Mesenchymal stem cell (in vitro differentiated cells and primary cell): ENCODE measurements around the gene CAMK2D.

Experiments used
- DNase-seq: peaks from one replicate; pipeline ENCODE4 v3.0.0-alpha.2; 2013
- H2AFZ ChIP-seq: one replicate; pipeline ENCODE4 v1.6.1; 2013; ENCODE audit warnings: low read depth, mild to moderate bottlenecking, control low read depth, inconsistent platforms, low read length, moderate library complexity
- H2AK5ac ChIP-seq: 2 replicates; pipeline ENCODE4 v1.6.1; 2013; ENCODE audit warnings: low read length, moderate library complexity, mild to moderate bottlenecking, inconsistent platforms; ENCODE audit not compliant: severe bottlenecking
- H2BK120ac ChIP-seq: one replicate; pipeline ENCODE4 v1.6.1; 2013; ENCODE audit warnings: low read depth, mild to moderate bottlenecking, inconsistent platforms, low read length, moderate library complexity
- H2BK12ac ChIP-seq, 2 experiments: one replicate each; pipeline ENCODE4 v1.6.1; 2013; ENCODE audit warnings: inconsistent platforms in 2 of 2, low read length in 2 of 2, mild to moderate bottlenecking in 2 of 2, moderate library complexity in 2 of 2, control low read depth in 1 of 2
- H2BK15ac ChIP-seq: one replicate; pipeline ENCODE4 v1.6.1; 2013; ENCODE audit warnings: mild to moderate bottlenecking, low read depth, inconsistent platforms; ENCODE audit not compliant: poor library complexity, severe bottlenecking
- H2BK5ac ChIP-seq: 2 replicates; pipeline ENCODE4 v1.6.1; 2013; ENCODE audit warnings: low read depth, mild to moderate bottlenecking, low read length, control low read depth, inconsistent platforms; ENCODE audit not compliant: poor library complexity, severe bottlenecking
- H3K14ac ChIP-seq, 2 experiments: one replicate each; pipeline ENCODE4 v1.6.1; 2013; ENCODE audit warnings: inconsistent platforms in 2 of 2, low read length in 2 of 2, control low read depth in 1 of 2, mild to moderate bottlenecking in 1 of 2, moderate library complexity in 1 of 2
- H3K18ac ChIP-seq, 2 experiments: one replicate each; pipeline ENCODE4 v1.6.1; 2013; ENCODE audit warnings: inconsistent platforms in 2 of 2, low read length in 2 of 2, control low read depth in 1 of 2, low read depth in 1 of 2, mild to moderate bottlenecking in 1 of 2
- H3K23ac ChIP-seq, 2 experiments: one replicate each; pipeline ENCODE4 v1.6.1; 2013; ENCODE audit warnings: inconsistent platforms in 2 of 2, low read length in 2 of 2, mild to moderate bottlenecking in 2 of 2, moderate library complexity in 2 of 2, control low read depth in 1 of 2
- H3K27ac ChIP-seq: 2 replicates; pipeline ENCODE4 v1.5.1; 2013; ENCODE audit warnings: mild to moderate bottlenecking, moderate library complexity, low read length, control low read depth, inconsistent platforms; ENCODE audit not compliant: poor library complexity, severe bottlenecking
- H3K27me3 ChIP-seq, 2 experiments: 2 replicates each; pipeline versions ENCODE4 v1.6.1 to v1.7.0; 2013; ENCODE audit warnings: low read length in 2 of 2, mild to moderate bottlenecking in 2 of 2, moderate library complexity in 2 of 2, control low read depth in 1 of 2, inconsistent platforms in 1 of 2; ENCODE audit not compliant: control insufficient read depth in 1 of 2, insufficient read depth in 1 of 2
- H3K36me3 ChIP-seq, 2 experiments: 2 replicates each; pipeline versions ENCODE4 v1.6.1 to v1.7.0; 2013; ENCODE audit warnings: low read length in 2 of 2, control low read depth in 1 of 2, inconsistent platforms in 1 of 2, low read depth in 1 of 2, mild to moderate bottlenecking in 1 of 2; ENCODE audit not compliant: insufficient read depth in 2 of 2, control insufficient read depth in 1 of 2
- H3K4ac ChIP-seq, 2 experiments: one replicate each; pipeline ENCODE4 v1.6.1; 2013; ENCODE audit warnings: inconsistent platforms in 2 of 2, low read length in 2 of 2, mild to moderate bottlenecking in 2 of 2, moderate library complexity in 2 of 2, control low read depth in 1 of 2, low read depth in 1 of 2
- H3K4me1 ChIP-seq: 2 replicates; pipeline ENCODE4 v1.6.1; 2013; ENCODE audit warnings: low read depth, low read length, control low read depth; ENCODE audit not compliant: control insufficient read depth, insufficient read depth
- H3K4me2 ChIP-seq: 2 replicates; pipeline ENCODE4 v1.6.1; 2013; ENCODE audit warnings: low read length, mild to moderate bottlenecking, inconsistent platforms; ENCODE audit not compliant: poor library complexity, severe bottlenecking
- H3K4me3 ChIP-seq, 2 experiments: 2 replicates each; pipeline versions ENCODE4 v1.5.1 to v1.7.0; 2013; ENCODE audit warnings: low read length in 2 of 2, mild to moderate bottlenecking in 2 of 2, control low read depth in 1 of 2, low read depth in 1 of 2; ENCODE audit not compliant: insufficient read depth in 1 of 2
- H3K79me1 ChIP-seq: replicated peaks from 2 replicates; pipeline ENCODE4 v1.6.1; 2013; ENCODE audit warnings: mild to moderate bottlenecking, control low read depth, low read length, inconsistent platforms; ENCODE audit not compliant: poor library complexity, severe bottlenecking
- H3K9ac ChIP-seq: 2 replicates; pipeline ENCODE4 v1.7.0; 2013; ENCODE audit warnings: mild to moderate bottlenecking, low read length, moderate library complexity
- H3K9me3 ChIP-seq: 2 replicates; pipeline ENCODE4 v1.7.0; 2013; ENCODE audit warnings: mild to moderate bottlenecking, low read length; ENCODE audit not compliant: control insufficient read depth
- H4K8ac ChIP-seq: one replicate; pipeline ENCODE4 v1.6.1; 2013; ENCODE audit warnings: inconsistent platforms, mild to moderate bottlenecking, low read length, moderate library complexity
- H4K91ac ChIP-seq: one replicate; pipeline ENCODE4 v1.6.1; 2013; ENCODE audit warnings: mild to moderate bottlenecking, low read length, inconsistent platforms
- WGBS: methylation state at CpG from one replicate; pipeline ENCODE4 v1.1.7; 2013; ENCODE audit warnings: mixed read lengths; 5-methylcytosine and 5-hydroxymethylcytosine counted together

Gene CAMK2D

GRCh38 chr4:113745711-113746110 is 15.8 kb downstream of the CAMK2D start:
- WGBS, result 100% methylated on average over 1 of the region's 2 CpGs
- Histone ChIP-seq H3K27me3 (no peaks in the 10 kb centered on the region), H3K4me1 (peaks cover 2% of the 10 kb centered on the region)

DNA sequence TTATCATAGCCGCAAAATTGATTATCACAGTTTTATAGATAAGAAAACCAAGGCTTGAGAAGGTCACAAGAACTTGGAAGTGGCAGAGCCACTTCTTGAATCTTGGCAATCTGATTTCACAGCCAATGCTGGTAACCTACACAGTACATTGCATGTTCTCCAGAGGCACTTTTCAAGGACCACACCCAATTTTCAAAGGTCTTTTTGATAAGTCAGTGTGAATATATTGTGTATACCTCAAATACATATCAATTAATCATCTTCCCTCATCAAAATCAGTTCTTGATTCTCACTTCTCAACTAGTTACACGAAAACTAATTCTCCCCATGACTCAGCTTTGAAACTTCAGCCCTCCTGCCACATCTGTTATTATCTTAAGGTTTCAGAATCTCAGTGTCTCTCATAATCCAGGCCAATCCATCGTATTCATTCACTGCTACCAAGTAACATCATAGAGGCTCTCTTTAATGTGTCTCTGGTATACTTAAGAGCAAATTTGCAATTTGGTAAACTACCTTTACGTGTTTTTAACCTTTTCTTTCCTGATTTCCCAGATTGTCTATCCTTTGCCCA is 16.8 kb downstream of the CAMK2D start:
- Histone ChIP-seq H3K9ac (no peak overlapping the region), H2BK120ac (no peak overlapping the region), H3K23ac (no peak overlapping the region), H3K36me3 (peaks cover 0 to 89% of the 10 kb centered on the region in 2 experiments), H2AK5ac (no peak overlapping the region), H3K4me2 (no peak overlapping the region), H3K18ac (no peak overlapping the region), H3K27me3 (no peaks in the 10 kb centered on the region), H2AFZ (no peak overlapping the region), H3K4me1 (peaks cover 2% of the 10 kb centered on the region), H3K27ac (no peak overlapping the region), H3K9me3 (no peaks in the 10 kb centered on the region), H4K91ac (no peak overlapping the region), H2BK15ac (no peak overlapping the region), H4K8ac (no peak overlapping the region), H2BK5ac (no peak overlapping the region), H3K4ac (no peak overlapping the region), H2BK12ac (no peak overlapping the region), H3K14ac (no peak overlapping the region), H3K4me3 (no peak overlapping the region), H3K79me1 (peaks cover 6% of the 10 kb centered on the region)
- DNase-seq, result no peak
- WGBS, result over 99% methylated on average over 4 of the region's 4 CpGs

More at GRCh38 chr4:113745711-113746110, 15.8 kb downstream of the CAMK2D start:
- no peak overlapping the region for H2BK12ac ChIP-seq
- H3K4me2 ChIP-seq, result no peak overlapping the region
- no peak overlapping the region for H3K27ac ChIP-seq
- no peak overlapping the region for H2BK15ac ChIP-seq
- no peak overlapping the region for H2AFZ ChIP-seq
- no peak overlapping the region for H4K91ac ChIP-seq
- H2AK5ac ChIP-seq, result no peak overlapping the region
- no peak overlapping the region for H3K4me3 ChIP-seq
- no peak overlapping the region for H3K14ac ChIP-seq
- H3K9ac ChIP-seq, result no peak overlapping the region
- no peak overlapping the region for H2BK120ac ChIP-seq
- no peak overlapping the region for H4K8ac ChIP-seq
- DNase-seq, result no peak
- no peak overlapping the region for H3K4ac ChIP-seq
- no peak overlapping the region for H3K18ac ChIP-seq
- no peak overlapping the region for H2BK5ac ChIP-seq
- no peak overlapping the region for H3K23ac ChIP-seq
- peaks cover 0 to 89% of the 10 kb centered on the region in 2 experiments for H3K36me3 ChIP-seq
- H3K9me3 ChIP-seq, result no peaks in the 10 kb centered on the region
- H3K79me1 ChIP-seq, result peaks cover 9% of the 10 kb centered on the region

DNA sequence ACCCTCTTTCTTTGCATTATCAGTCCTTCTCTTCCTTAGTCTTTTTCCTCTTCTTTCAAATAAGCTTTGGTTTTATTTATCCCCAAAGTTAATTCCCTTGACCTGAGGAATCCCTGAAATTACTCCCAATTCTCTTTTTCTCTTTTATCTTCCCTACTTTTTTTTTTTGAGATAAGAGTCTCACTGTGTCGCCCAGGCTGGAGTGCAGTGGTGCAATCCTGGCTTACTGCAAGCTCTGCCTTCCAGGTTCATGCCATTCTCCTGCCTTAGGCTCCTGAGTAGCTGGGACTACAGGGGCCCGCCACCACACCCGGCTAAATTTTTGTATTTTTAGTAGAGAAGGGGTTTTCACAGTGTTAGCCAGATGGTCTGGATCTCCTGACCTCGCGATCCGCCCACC is 17.8 kb downstream of the CAMK2D start:
- Histone ChIP-seq H3K79me1 (peaks cover 8% of the 10 kb centered on the region), H3K27me3 (no peaks in the 10 kb centered on the region), H3K14ac (no peak overlapping the region), H2BK15ac (no peak overlapping the region), H2AK5ac (no peak overlapping the region), H4K8ac (no peak overlapping the region), H3K23ac (no peak overlapping the region), H3K9ac (no peak overlapping the region), H3K9me3 (no peaks in the 10 kb centered on the region), H3K18ac (no peak overlapping the region), H3K4me3 (no peak overlapping the region), H3K4ac (no peak overlapping the region), H2BK12ac (no peak overlapping the region), H2AFZ (no peak overlapping the region), H2BK5ac (no peak overlapping the region), H3K27ac (no peak overlapping the region), H4K91ac (no peak overlapping the region), H3K36me3 (peaks cover 0 to 84% of the 10 kb centered on the region in 2 experiments), H3K4me2 (no peak overlapping the region), H3K4me1 (peaks cover 2% of the 10 kb centered on the region), H2BK120ac (no peak overlapping the region)
- WGBS, result 97% methylated on average over 6 of the region's 6 CpGs
- DNase-seq, result no peak

GRCh38 chr4:113742643-113743042 is 18.9 kb downstream of the CAMK2D start:
- Histone ChIP-seq H3K4me3 (peak overlapping the region in 1 of 2 experiments; percentile 10), H2AFZ (no peak overlapping the region), H3K4me2 (no peak overlapping the region), H4K91ac (no peak overlapping the region), H3K4me1 (peaks cover 2% of the 10 kb centered on the region), H3K4ac (no peak overlapping the region), H3K9ac (peak overlapping the region; percentile 43), H2AK5ac (no peak overlapping the region), H3K27me3 (no peaks in the 10 kb centered on the region), H2BK120ac (no peak overlapping the region), H3K9me3 (no peaks in the 10 kb centered on the region), H2BK15ac (no peak overlapping the region), H2BK5ac (no peak overlapping the region), H3K18ac (no peak overlapping the region), H3K14ac (no peak overlapping the region), H2BK12ac (no peak overlapping the region), H4K8ac (no peak overlapping the region), H3K27ac (no peak overlapping the region), H3K79me1 (peaks cover 8% of the 10 kb centered on the region), H3K36me3 (peaks cover 0 to 81% of the 10 kb centered on the region in 2 experiments), H3K23ac (no peak overlapping the region)
- DNase-seq, result no peak
- WGBS, result no CpG with 5 or more reads among the region's 2 CpGs
